H1 (cell line): Measurements from ENCODE around the gene CAMK1. TPM values are rescaled to one million over a fixed set of nuclear protein-coding genes. Genes with fewer than 3 reads are reported as not detected.

Source experiments
- CTCF ChIA-PET: fragments of 300-600 bp; sonication (Branson Sonifier 250); formaldehyde crosslinking; loops from one replicate; lab custom pipeline; 2021; ENCODE audit not compliant: partially characterized antibody; lab: Charles Lee
- POLR2A ChIA-PET: fragments of 300-600 bp; sonication (Branson Sonifier 250); formaldehyde crosslinking; loops from one replicate; lab custom pipeline; 2021; ENCODE audit warnings: inconsistent platforms; ENCODE audit not compliant: partially characterized antibody; lab: Charles Lee
- DNase-seq, 2 experiments: peaks; one replicate each; pipeline versions ENCODE4 v3.0.0 to v3.0.0-alpha.2; 2010 to 2022; ENCODE audit warnings: low spot score in 2 of 2, low read depth in 1 of 2, mixed read lengths in 1 of 2
- FAIRE-seq: peaks from 2 replicates; lab custom pipeline; 2011; peaks lifted over from hg19 to GRCh38; lab: Jason Lieb, UNC
- H2AFZ ChIP-seq: 2 replicates; pipeline ENCODE4 v1.8.1; 2012; ENCODE audit warnings: low read length, inconsistent platforms
- H2AK5ac ChIP-seq: 2 replicates; pipeline ENCODE4 v1.6.1; 2013; ENCODE audit warnings: low read depth, low read length
- H2BK120ac ChIP-seq: replicated peaks from 2 replicates; pipeline ENCODE3; 2013; ENCODE audit warnings: low read depth, low read length, inconsistent platforms
- H2BK12ac ChIP-seq: 2 replicates; pipeline ENCODE4 v1.6.1; 2013; ENCODE audit warnings: low read depth, low read length
- H2BK15ac ChIP-seq: 2 replicates; pipeline ENCODE4 v1.6.1; 2013; ENCODE audit warnings: low read length
- H2BK20ac ChIP-seq: 2 replicates; pipeline ENCODE4 v1.6.1; 2013; ENCODE audit warnings: low read length
- H2BK5ac ChIP-seq: 2 replicates; pipeline ENCODE4 v1.6.1; 2013; ENCODE audit warnings: low read depth, low read length
- H3K14ac ChIP-seq: 2 replicates; pipeline ENCODE4 v1.6.1; 2013; ENCODE audit warnings: inconsistent platforms; ENCODE audit not compliant: insufficient read length
- H3K18ac ChIP-seq: 2 replicates; pipeline ENCODE4 v1.6.1; 2013; ENCODE audit warnings: low read length; ENCODE audit errors: extremely low read depth
- H3K23ac ChIP-seq: 2 replicates; pipeline ENCODE4 v1.6.1; 2013; ENCODE audit warnings: inconsistent platforms; ENCODE audit not compliant: insufficient read length
- H3K23me2 ChIP-seq: 2 replicates; pipeline ENCODE4 v1.6.1; 2013; ENCODE audit warnings: low read depth, low read length
- H3K27ac ChIP-seq: 2 replicates; pipeline ENCODE4 v1.6.1; 2011; ENCODE audit warnings: low read depth, low read length, inconsistent platforms
- H3K27me3 ChIP-seq, 4 experiments: replicated peaks in 1 of 4; 1 replicate in 1 of 4; 2 replicates in 3 of 4; pipeline versions ENCODE4 v1.6.1 to v1.8.1; 2011 to 2013; ENCODE audit warnings: low read length in 3 of 4, mild to moderate bottlenecking in 3 of 4, inconsistent platforms in 2 of 4, mixed read lengths in 2 of 4, moderate library complexity in 1 of 4; ENCODE audit not compliant: control insufficient read depth in 3 of 4, insufficient read depth in 3 of 4; ENCODE audit errors: extremely low read depth in 1 of 4
- H3K36me3 ChIP-seq, 4 experiments: 2 replicates each; pipeline versions ENCODE4 v1.6.1 to v1.8.1; 2011 to 2013; ENCODE audit warnings: mild to moderate bottlenecking in 4 of 4, low read length in 3 of 4, moderate library complexity in 2 of 4, control low read depth in 1 of 4, inconsistent platforms in 1 of 4; ENCODE audit not compliant: insufficient read depth in 4 of 4, control insufficient read depth in 2 of 4
- H3K4ac ChIP-seq: replicated peaks from 2 replicates; pipeline ENCODE3; 2013; ENCODE audit warnings: low read length, low read depth, mixed read lengths, inconsistent platforms; ENCODE audit not compliant: insufficient read length
- H3K4me1 ChIP-seq, 4 experiments: replicated peaks in 1 of 4; 1 replicate in 1 of 4; 2 replicates in 3 of 4; pipeline versions ENCODE4 v1.6.1 to v1.8.1; 2011 to 2013; ENCODE audit warnings: low read length in 3 of 4, inconsistent platforms in 2 of 4, mixed read lengths in 1 of 4; ENCODE audit not compliant: insufficient read depth in 4 of 4, control insufficient read depth in 3 of 4
- H3K4me2 ChIP-seq, 2 experiments: 2 replicates each; pipeline versions ENCODE4 v1.6.1 to v1.8.1; 2011 to 2013; ENCODE audit warnings: low read depth in 2 of 2, low read length in 2 of 2, control low read depth in 1 of 2, inconsistent platforms in 1 of 2, mild to moderate bottlenecking in 1 of 2; ENCODE audit not compliant: insufficient read depth in 1 of 2
- H3K4me3 ChIP-seq, 4 experiments: fragments of 200-600, 300-600 bp in 1 of 4; sonication (generic), shearing (Covaris generic), sonication (Bioruptor Twin) in 1 of 4; 2 replicates each; pipeline versions ENCODE4 v1.5.1 to v1.8.1; 2011 to 2016; ENCODE audit warnings: low read length in 4 of 4, low read depth in 3 of 4, control low read depth in 2 of 4, inconsistent platforms in 2 of 4, mild to moderate bottlenecking in 2 of 4, mixed read lengths in 1 of 4, moderate library complexity in 1 of 4; ENCODE audit not compliant: insufficient read depth in 2 of 4; ENCODE audit errors: extremely low read depth in 1 of 4
- H3K56ac ChIP-seq: replicated peaks from 2 replicates; pipeline ENCODE3; 2013; ENCODE audit warnings: low read depth, mild to moderate bottlenecking, mixed read lengths, low read length, inconsistent platforms; ENCODE audit not compliant: insufficient read length
- H3K79me1 ChIP-seq: 2 replicates; pipeline ENCODE4 v1.6.1; 2013; ENCODE audit warnings: low read depth, low read length, control low read depth
- H3K79me2 ChIP-seq, 2 experiments: 2 replicates each; pipeline versions ENCODE4 v1.6.1 to v1.8.1; 2012 to 2013; ENCODE audit warnings: low read length in 2 of 2, mild to moderate bottlenecking in 2 of 2, inconsistent platforms in 1 of 2; ENCODE audit not compliant: insufficient read depth in 2 of 2, control insufficient read depth in 1 of 2
- H3K9ac ChIP-seq, 4 experiments: replicated peaks in 1 of 4; 1 replicate in 1 of 4; 2 replicates in 3 of 4; pipeline versions ENCODE4 v1.6.1 to v1.8.1; 2011 to 2013; ENCODE audit warnings: low read depth in 3 of 4, low read length in 3 of 4, control low read depth in 2 of 4, mild to moderate bottlenecking in 2 of 4, moderate library complexity in 2 of 4, inconsistent platforms in 1 of 4; ENCODE audit errors: extremely low read depth in 1 of 4
- H3K9me3 ChIP-seq, 2 experiments: 2 replicates each; pipeline versions ENCODE4 v1.6.1 to v1.8.1; 2012 to 2013; ENCODE audit warnings: mild to moderate bottlenecking in 2 of 2, moderate library complexity in 2 of 2, control low read depth in 1 of 2, inconsistent platforms in 1 of 2, low read depth in 1 of 2, low read length in 1 of 2, mixed read lengths in 1 of 2; ENCODE audit not compliant: insufficient read depth in 2 of 2
- H4K20me1 ChIP-seq, 2 experiments: replicated peaks in 1 of 2; 2 replicates each; pipeline versions ENCODE3 to v1.8.1; 2011 to 2013; ENCODE audit warnings: inconsistent platforms in 2 of 2, low read length in 2 of 2, mild to moderate bottlenecking in 1 of 2; ENCODE audit not compliant: insufficient read depth in 2 of 2, control insufficient read depth in 1 of 2
- H4K5ac ChIP-seq: 2 replicates; pipeline ENCODE4 v1.6.1; 2013; ENCODE audit warnings: low read length, low read depth, mixed read lengths, inconsistent platforms; ENCODE audit not compliant: insufficient read length
- H4K8ac ChIP-seq: 2 replicates; pipeline ENCODE4 v1.8.0; 2013; ENCODE audit warnings: mild to moderate bottlenecking, moderate library complexity, low read length, inconsistent platforms; ENCODE audit not compliant: insufficient read depth; ENCODE audit errors: extremely low read depth
- H4K91ac ChIP-seq: replicated peaks from 2 replicates; pipeline ENCODE3; 2013; ENCODE audit warnings: low read length, mixed read lengths, inconsistent platforms; ENCODE audit not compliant: insufficient read length
- ASH2L ChIP-seq: fragments of 200-600, 300-600 bp; sonication (generic); IDR thresholded peaks from one replicate; pipeline ENCODE4 v1.7.1; 2017; ENCODE audit warnings: low read length
- BRCA1 ChIP-seq: IDR thresholded peaks from 2 replicates; pipeline ENCODE4 v1.6.1; 2012; ENCODE audit warnings: low read depth, low read length, improper control_type of control experiment
- CEBPB ChIP-seq: IDR thresholded peaks from 2 replicates; pipeline ENCODE4 v1.6.1; 2012; ENCODE audit warnings: low read depth, low read length
- EGR1 ChIP-seq: IDR thresholded peaks from 2 replicates; pipeline ENCODE4 v1.6.1; 2011; ENCODE audit warnings: low read depth, low read length, borderline replicate concordance
- HDAC2 ChIP-seq, 2 experiments: fragments of 300-600 bp in 1 of 2; sonication (generic) in 1 of 2; IDR thresholded peaks; 2 replicates each; pipeline ENCODE4 v1.6.1; 2011 to 2012; ENCODE audit warnings: low read depth in 2 of 2, low read length in 2 of 2, mild to moderate bottlenecking in 2 of 2, moderate library complexity in 2 of 2, borderline replicate concordance in 1 of 2, inconsistent platforms in 1 of 2
- KDM4A ChIP-seq: IDR thresholded peaks from one replicate; pipeline ENCODE4 v1.7.1; 2012; ENCODE audit warnings: low read depth, mild to moderate bottlenecking, moderate library complexity, low read length, inconsistent platforms; ENCODE audit not compliant: severe bottlenecking
- KDM5A ChIP-seq: fragments of 200-600 bp; IDR thresholded peaks from 2 replicates; pipeline ENCODE4 v1.7.1; 2012; ENCODE audit warnings: mild to moderate bottlenecking, low read length, inconsistent platforms, mixed read lengths
- RNF2 ChIP-seq: fragments of 200-900, 300-1000 bp; sonication (generic); IDR thresholded peaks from 2 replicates; pipeline ENCODE4 v1.7.1; 2016; ENCODE audit warnings: borderline replicate concordance, low read depth, mild to moderate bottlenecking, antibody characterized with exemption, low read length; ENCODE audit not compliant: poor library complexity, severe bottlenecking; ENCODE audit errors: missing control alignments
- SIX5 ChIP-seq: IDR thresholded peaks from 2 replicates; pipeline ENCODE4 v1.6.1; 2011; ENCODE audit warnings: mild to moderate bottlenecking, low read depth, low read length
- SRF ChIP-seq: IDR thresholded peaks from 2 replicates; pipeline ENCODE4 v1.6.1; 2011; ENCODE audit warnings: mild to moderate bottlenecking, low read depth, low read length, moderate library complexity
- TBP ChIP-seq: IDR thresholded peaks from 2 replicates; pipeline ENCODE4 v1.6.1; 2011; ENCODE audit warnings: low read depth, low read length, improper control_type of control experiment
- TCF12 ChIP-seq: IDR thresholded peaks from 2 replicates; pipeline ENCODE4 v1.6.1; 2011; ENCODE audit warnings: low read depth, mild to moderate bottlenecking, low read length
- TEAD4 ChIP-seq: IDR thresholded peaks from 2 replicates; pipeline ENCODE4 v1.6.1; 2012; ENCODE audit warnings: low read depth, low read length, inconsistent platforms, mixed read lengths
- ZNF274 ChIP-seq: IDR thresholded peaks from 2 replicates; pipeline ENCODE4 v1.7.0; 2012; ENCODE audit warnings: low read length, borderline replicate concordance; ENCODE audit errors: extremely low read depth
- WGBS, 2 experiments: shearing (Covaris generic) in 1 of 2; methylation state at CpG; one replicate each; pipeline versions ENCODE4 v1.1.6 to v1.1.7; 2013 to 2015; ENCODE audit warnings: low lambda C conversion rate in 2 of 2, mixed read lengths in 2 of 2, inconsistent platforms in 1 of 2, low coverage in 1 of 2, missing lambda C conversion rate in 1 of 2; ENCODE audit not compliant: insufficient replicate concordance in 2 of 2, insufficient coverage in 1 of 2, insufficient read length in 1 of 2; ENCODE audit errors: extremely low coverage in 1 of 2, missing lambda C conversion rate in 1 of 2; 5-methylcytosine and 5-hydroxymethylcytosine counted together
- polyA plus RNA-seq, 7 experiments: library from polyadenylated mRNA; depleted of rRNA in 3 of 7; stranded (reverse) in 5 of 7; unstranded in 2 of 7; fragments of >200 nt in 5 of 7; fragments of 200-250 nt in 2 of 7; gene quantifications; 1 replicate in 5 of 7; 2 replicates in 1 of 7; 4 replicates in 1 of 7; pipeline versions ENCODE4 v1.2.1 to v1.2.3, GENCODE V29; 2011 to 2013; ENCODE audit warnings: missing spikeins in 2 of 7, mixed read lengths in 2 of 7
- total RNA-seq: library from RNA; stranded (reverse); fragmentation: NEBNext Ultra II Directional; extraction: Animal tissue kit (Norgen Biotek cat#: 25700); gene quantifications from 2 replicates; pipeline ENCODE4 v1.2.1, GENCODE V29; 2021

Gene CAMK1
- total and polyA plus RNA-seq, 2 of the 8 experiments (the other 6 are each of a cell fraction or from before 2014, with no cell fraction given) = 4.9 to 5.1 TPM

DNA sequence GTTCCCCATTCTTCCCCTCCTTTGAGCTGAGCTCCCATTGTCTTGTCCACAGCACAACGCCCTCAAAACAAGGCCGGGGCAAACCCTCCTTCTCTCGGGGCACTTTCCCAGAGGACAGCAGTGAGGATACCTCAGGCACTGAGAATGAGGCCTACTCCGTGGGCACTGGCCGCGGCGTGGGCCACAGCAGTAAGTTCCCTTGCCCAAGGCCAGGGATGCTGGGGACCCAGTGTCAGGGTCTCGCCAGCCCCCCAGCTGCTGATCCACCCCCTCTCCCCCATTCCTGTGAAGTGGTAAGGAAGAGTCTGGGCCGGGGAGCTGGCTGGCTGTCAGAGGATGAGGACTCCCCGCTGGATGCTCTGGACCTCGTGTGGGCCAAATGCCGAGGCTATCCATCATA, 24.2 kb downstream of the CAMK1 start:
- 93% methylated on average over 11 of the region's 12 CpGs; no CpG with 5 or more reads in 1 of the 2 experiments for WGBS, 2 experiments
- Histone ChIP-seq H3K18ac (no peak overlapping the region), H3K9me3 (no peaks in the 10 kb centered on the region), H3K23ac (no peak overlapping the region), H4K91ac (no peak overlapping the region), H2BK15ac (no peak overlapping the region), H3K14ac (no peak overlapping the region), H2AK5ac (no peak overlapping the region), H3K4me3 (no peak overlapping the region), H3K56ac (no peak overlapping the region), H3K4me1 (peaks cover 0 to 4% (median 3%) of the 10 kb centered on the region in 4 experiments; a peak in 4 of 7 replicates), H2BK12ac (no peak overlapping the region), H4K5ac (no peak overlapping the region), H2BK5ac (no peak overlapping the region), H2BK120ac (no peak overlapping the region), H3K4me2 (no peak overlapping the region), H3K36me3 (peaks cover 51 to 80% (median 72%) of the 10 kb centered on the region in 4 experiments), H4K20me1 (peaks cover 0 to 6% of the 10 kb centered on the region in 2 experiments), H3K27ac (no peak overlapping the region), H2AFZ (no peak overlapping the region), H3K9ac (no peak overlapping the region), H3K79me1 (no peaks in the 10 kb centered on the region), H4K8ac (no peak overlapping the region; the same call in 1 of the 2 replicates), H3K79me2 (peaks cover 0 to under 1% of the 10 kb centered on the region in 2 experiments; a peak in 1 of 4 replicates), H3K27me3 (0 out of 7 replicates have a peak, but pooled peaks cover 0 to 2% (median 0%) of the 10 kb centered on the region in 4 experiments), H2BK20ac (no peak overlapping the region), H3K23me2 (peaks cover 6% of the 10 kb centered on the region), H3K4ac (no peak overlapping the region)
- ChIA-PET CTCF (interaction anchor here (1.5 to 2.4 kb wide), 3 partner anchors 13 to 243 kb away, joined by 7 to 11 read pairs (median 10); no protein-coding TSS in a partner anchor), POLR2A (interaction anchor here (1.2 to 6.7 kb wide), 2 partner anchors 9 to 13 kb away, joined by 6 to 56 read pairs; partner anchors contain the start of gene BRPF1)
- no peak for FAIRE-seq
- no peak for DNase-seq
- TF ChIP-seq ZNF274 = no peak
- TF ChIP-seq TEAD4 = no peak
- no peak for TF ChIP-seq TCF12
- TF ChIP-seq ASH2L = no peak
- TF ChIP-seq RNF2 = no peak
- TF ChIP-seq BRCA1 = no peak
- no peak for TF ChIP-seq KDM5A
- no peak for TF ChIP-seq HDAC2 (IDR thresholded peaks at IDR 0.05; ENCODE audit: borderline replicate concordance in 1 of 2, low read depth in 2 of 2, low read length in 2 of 2)
- TF ChIP-seq CEBPB = no peak
- no peak for TF ChIP-seq SIX5
- TF ChIP-seq SRF = no peak
- TF ChIP-seq TBP = no peak
- no peak for TF ChIP-seq EGR1
- no peak for TF ChIP-seq KDM4A
